ENCODE measurements around the gene DNAJC22.
A peak's percentile ranks its signal among the peaks of the same experiment; 100 is the strongest.

Gene DNAJC22

DNA sequence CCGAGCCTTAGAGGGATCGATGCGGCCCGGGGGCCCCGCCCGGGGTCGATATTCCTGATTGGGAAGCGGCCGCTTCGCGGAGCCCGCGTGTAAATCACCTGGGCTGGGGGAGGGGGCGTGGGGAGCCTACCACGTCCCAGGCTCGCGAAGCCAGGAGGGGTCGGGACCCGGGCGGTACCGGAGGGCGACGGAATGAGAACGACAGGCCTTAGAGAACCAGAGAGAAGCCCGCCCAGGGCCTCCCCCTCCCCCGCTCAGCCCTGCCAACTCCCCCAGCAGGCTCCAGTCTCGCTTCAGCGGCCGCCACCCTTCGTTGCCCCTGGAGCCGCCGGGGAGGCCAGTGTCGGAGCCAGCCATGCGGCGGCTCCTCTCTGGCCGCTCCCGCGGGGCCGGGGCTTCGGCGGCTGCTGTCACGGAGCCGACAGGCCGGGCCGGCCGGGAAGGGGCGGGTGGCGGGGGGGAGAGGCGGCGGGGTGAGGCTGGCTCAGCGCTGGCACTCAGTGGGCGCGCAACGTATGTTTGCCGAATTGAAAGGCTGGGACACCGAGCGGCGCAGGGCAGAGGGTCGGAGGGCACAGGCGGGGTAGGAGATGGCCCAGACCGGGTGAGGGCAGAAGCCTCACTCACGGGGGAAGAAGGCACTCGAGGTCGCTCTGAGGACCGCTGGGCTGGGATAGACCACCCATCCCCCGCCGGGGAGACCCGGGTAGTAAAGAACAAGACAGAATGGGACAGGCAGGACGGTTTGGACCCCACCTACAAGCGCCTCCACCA is 1.4 kb upstream of the DNAJC22 start:
- no peak for DNase-seq

GRCh38 chr12:49345825-49346658 is 646 bp upstream of the DNAJC22 start:
- DNase-seq = no peak

DNA sequence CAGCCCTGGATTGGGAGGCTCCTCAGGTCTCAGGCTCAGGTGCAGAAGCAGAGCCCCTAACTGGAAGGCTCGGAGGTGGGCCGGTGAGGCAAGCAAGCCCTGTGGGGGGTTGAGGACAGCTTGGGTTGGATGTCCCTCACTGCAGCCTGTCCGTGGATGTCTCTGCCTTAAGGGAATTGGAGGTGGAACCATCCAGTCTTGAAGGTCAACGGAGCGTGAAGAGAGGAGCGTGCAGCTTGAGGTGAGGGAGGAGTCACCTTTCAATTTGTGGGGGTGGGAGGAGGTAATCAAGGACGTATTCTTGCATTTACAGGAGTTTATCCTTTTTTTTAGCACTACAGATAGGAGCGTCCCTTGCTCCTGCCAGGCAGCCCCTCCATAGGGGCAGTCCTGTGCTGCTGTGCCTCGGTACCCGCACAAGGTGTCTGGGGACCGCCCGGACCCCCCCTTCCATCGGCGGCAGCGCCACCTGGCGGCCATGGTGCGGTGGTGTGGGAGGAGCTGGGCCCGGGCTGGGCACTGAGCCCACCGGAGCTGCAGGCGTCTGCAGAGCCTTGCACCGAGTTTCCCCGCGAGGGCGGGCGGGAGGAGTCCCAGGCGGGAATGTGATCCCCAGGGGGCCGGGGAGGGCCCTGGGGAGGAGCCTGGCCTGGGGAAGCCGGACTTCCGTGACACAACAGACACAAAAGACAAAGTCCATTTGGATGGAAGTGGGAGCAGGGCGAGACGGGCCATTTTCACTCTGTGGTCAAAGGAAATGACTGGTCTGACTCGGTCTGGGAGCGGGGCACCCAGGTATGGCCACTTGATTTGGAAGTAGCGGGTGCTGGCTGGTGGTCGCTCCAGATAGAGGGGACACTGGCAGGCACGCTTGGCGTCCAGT is 864 bp downstream of the DNAJC22 start:
- peak; percentile 86 for DNase-seq

DNA sequence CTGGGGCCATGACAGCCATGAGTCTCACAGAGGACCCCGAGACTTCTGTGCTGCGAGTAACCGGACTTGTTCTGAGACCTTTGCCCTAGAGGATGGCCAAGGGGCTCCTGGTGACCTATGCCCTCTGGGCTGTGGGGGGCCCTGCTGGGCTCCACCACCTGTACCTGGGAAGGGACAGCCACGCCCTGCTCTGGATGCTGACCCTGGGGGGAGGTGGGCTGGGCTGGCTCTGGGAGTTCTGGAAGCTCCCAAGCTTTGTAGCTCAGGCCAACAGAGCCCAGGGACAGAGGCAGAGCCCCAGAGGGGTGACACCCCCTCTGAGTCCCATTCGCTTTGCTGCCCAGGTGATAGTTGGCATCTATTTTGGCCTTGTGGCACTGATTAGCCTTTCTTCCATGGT is 2.1 kb downstream of the DNAJC22 start:
- no peak for DNase-seq

- no peak for DNase-seq
These were observed 2.6 kb downstream of the DNAJC22 start for GRCh38 chr12:49349266-49349665.

- DNase-seq = no peak
These were observed 5.7 kb downstream of the DNAJC22 start for GRCh38 chr12:49352351-49352750.

GRCh38 chr12:49355913-49356312 is 9.2 kb downstream of the DNAJC22 start:
- DNase-seq = no peak

DNA sequence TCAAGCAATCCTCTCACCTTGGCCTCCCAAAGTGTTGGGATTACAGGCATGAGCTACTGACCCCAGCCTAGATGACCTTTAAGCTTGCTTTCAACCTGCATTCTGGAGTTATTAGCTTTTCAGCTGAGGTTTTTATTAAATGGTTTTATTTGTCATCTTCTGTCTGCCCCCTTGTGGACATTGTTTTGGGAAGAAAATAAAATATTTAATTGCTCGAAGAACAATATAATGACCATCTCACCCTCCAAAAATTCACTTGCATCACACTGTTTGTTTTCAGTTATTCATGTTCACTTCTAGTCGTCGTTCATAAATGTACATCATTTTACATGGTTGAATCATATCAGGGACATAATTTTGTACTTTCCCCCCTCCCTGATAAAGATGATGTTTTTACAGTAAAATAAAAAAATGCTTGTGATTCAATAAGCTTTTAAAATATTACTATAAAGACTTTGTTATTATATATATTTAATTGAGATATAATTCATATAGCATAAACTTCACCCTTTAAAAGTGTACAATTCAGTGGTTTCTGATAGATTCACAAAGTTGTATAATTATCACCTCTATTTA is 10.5 kb downstream of the DNAJC22 start:
- no peak for DNase-seq

GRCh38 chr12:49358483-49359141 is 11.9 kb downstream of the DNAJC22 start:
- no peak for DNase-seq

DNA sequence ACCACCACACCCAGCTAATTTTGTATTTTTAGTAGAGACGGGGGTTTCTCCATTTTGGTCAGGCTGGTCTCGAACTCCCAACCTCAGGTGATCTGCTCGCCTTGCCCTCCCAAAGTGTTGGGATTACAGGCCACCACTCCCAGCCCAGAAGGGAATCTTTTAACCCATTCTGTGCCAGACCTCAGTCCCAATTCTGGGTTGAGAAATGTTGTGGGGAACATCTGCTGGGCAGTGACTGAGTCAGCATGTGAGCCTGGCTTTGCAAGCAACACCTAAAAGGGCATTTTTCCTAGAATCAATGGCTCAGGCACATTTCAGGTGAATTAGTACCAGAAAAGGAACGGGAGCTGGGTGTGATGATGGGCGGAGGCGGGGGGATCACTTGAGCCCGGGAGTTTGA is 13.0 kb downstream of the DNAJC22 start:
- no peak for DNase-seq

GRCh38 chr12:49362077-49362476 is 15.4 kb downstream of the DNAJC22 start:
- DNase-seq = no peak

DNA sequence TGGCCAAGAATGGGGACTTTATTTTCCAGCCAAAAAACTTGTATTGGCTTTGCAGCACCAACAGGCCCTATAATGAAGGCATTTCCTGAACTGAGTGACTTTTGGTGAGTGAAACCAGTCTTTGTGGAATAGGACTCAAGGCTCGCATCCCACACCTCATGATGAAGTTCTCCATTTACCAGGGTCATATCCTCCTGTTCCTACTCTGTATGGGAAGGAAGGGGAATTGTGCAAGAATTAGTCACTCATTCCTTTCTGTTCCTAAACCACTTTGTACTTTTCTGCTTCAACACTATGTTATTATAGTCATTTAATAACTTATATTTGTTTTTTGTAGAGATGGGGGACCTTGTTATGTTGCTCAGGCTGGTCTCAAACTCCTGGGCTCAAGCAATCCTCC is 18.3 kb downstream of the DNAJC22 start:
- DNase-seq = no peak

DNA sequence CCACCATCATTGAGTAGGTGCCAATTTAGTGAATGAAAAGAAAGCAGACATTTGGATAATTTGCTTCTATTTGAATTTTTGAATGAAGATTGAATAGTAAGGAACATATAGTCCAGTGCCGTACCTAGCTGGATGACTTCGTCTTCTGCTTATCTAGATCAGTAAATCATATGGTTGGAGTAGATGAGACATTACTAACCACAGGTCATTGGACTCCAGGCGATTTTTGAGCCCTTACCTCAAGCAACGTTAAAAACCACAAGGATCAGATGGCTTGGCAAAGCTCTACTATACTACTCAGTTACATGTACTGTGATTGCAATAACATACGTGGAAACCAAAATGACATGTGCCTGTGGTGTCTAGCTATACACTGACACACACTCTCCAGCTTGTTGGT is 18.9 kb downstream of the DNAJC22 start:
- DNase-seq = no peak

DNA sequence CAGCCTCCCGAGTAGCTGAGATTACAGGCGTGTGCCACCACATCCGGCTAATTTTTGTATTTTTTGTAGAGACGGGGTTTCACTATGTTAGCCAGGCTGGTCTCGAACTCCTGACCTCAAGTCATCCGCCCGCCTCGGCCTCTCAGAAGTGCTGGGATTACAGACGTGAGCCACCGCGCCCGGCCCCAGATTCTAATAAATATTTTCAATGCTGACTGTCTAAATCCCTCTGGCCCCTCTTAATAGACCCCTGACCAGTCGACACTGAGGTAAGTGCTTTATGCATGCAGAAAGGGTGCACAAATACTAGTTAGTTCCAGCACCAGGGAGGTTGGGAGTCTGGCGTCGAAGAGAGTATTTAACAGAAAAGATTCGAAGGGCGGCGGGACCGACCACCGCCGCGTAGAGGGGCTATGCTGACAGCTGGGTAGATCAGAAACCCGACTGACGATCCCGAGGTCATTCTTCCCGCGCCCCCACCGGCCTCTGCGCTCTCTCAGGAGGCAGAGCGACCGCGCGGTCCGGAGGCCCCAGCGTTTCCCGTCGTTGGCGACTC is 19.5 kb downstream of the DNAJC22 start:
- DNase-seq = peak; percentile 52

DNA sequence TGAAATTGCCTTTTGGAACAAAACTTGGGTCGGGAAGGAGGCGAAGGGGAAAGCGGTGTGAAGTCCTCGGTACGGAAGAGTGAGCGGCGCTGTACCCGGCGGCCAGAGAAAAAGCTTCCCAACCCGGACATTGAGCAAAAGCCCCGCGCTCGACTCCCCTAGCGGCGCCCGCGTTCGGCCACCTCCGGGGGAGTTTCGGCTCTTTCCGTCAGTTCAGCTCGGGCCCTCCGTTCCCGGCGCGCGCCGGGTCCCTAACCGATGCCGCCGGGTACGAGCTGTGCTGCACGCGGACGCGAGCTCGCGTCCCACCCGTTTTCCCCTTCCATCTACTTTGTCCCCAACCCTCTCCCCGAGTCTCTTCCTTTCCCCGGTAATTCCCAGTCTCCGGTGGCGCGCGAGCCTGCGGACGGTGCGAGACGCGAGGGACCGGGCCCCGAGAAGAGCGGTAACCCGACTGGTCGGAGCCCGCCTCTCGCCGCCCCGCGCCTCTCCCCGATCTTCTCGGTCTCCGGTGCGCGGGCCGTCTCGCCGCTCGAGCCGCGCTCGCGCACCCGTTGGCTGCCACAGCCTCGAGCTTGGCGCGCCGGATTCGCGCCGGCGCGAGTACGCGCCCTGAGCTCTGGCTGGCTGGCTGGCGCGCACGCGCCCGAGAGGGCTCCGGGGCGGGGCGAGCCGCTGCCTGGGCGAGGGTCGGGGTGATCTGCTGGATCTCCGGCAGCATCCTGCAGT is 20.1 kb downstream of the DNAJC22 start:
- peak; percentile 98 for DNase-seq

DNA sequence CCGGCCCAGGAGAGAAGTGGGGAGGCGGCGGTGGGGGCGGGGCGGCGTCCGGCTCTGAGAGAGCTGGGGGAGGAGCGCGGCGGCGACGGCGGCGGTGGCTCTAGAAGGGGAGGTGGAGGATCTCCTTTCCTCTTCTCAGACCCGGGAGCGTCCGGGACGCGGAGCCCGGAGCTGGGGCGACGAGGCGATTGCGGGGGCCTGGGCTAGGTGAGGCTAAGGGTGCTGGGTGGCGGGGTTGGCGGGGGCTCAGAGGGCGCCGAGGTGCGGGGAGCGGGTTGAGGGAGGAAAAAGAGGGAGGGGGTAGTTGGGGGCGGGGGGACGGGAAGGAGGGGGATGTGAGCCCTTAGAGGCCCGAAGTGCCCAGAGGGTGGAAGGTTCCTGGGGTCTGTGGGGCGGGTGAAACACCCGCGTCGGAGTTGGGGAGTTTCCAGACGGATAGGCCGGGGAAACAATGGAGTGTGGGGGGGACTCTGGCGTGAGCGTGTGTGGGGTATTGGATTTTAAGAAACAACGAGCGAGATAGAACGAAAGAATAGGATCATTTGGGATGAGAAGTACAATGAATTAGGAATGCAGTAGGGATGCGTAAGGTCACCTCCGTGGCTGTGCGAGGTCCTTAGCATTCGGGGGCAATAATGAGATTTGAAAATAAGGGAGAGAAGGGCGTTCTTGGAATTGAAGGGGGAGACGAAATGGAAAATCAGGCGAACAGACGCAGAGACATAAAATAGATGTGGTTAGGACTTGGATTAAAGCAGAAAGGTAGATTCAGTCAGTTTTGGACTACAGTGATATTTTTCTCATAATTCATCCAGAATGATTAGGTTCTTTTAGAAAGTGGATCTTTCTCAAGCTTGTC is 20.9 kb downstream of the DNAJC22 start, which contains the start of gene SPATS2:
SPATS2 (plus strand) TSS at position 82 of the 859 bp plus-strand sequence. CDS start 93,551 bp downstream, outside the sequence.
- no peak for DNase-seq

DNA sequence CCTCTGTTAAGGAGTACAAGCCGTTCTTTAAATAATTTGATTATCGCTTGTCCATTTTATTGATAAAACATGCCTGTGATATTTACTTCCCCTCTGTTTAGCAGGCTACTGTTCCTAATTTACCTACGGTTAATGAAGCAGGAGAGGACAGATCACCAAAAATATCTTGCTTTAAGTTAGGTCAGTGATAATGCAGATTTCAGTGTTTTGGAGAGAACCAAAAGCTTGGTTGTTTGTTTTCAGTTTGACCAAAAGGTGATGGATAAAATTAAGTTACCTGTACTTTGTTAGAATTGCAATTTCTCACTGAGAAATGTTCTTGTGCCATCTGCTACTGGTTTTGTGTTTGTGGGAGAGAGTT is 21.5 kb downstream of the DNAJC22 start:
- no peak for DNase-seq

DNA sequence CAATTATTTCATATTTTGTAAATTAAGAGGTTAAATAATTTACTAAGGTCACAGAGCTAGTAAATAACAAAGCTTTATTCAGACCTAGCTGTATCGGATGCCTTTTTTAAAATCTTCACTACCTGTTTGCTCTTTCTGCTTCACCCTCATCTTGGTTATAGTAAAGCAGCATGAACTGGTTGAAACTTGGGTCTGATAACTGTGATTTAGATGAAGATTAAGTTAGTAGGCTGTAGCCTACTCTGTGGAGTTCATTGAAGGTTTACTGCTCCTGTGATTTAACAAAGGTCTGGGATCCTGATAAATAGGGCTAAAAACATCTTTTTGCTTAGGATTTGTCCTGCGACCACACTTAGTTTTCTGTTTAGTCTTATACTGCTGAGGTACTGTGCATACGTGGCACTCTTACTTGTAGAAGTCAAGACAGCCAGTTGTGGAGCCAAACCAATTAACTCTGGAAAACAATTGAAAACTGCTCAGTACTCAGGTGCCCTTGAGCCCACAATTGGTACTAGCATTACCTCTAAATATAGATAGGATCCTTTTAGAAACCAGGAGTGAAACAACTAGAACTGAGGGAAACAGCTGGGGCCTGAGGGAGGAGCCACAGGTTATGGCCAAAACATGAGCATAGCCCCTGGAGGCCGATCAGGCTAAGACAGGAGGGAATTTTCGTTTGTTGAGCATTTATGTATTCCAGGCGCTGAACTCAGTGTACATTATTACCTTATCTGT is 22.9 kb downstream of the DNAJC22 start:
- no peak for DNase-seq

- DNase-seq = no peak
These were observed 23.9 kb downstream of the DNAJC22 start for GRCh38 chr12:49370539-49370938.

All from right forelimb (tissue), 1 donor.